Coronary artery (tissue), 2 donors: ENCODE measurements around the gene KCNK16.

Source experiments
- DNase-seq: peaks from one replicate; pipeline ENCODE4 v3.0.0-alpha.2; 2017; ENCODE audit warnings: low spot score
- H3K27ac ChIP-seq, 2 donors: fragments of 200-600 bp; sonication (generic); one replicate each; pipeline ENCODE4 v1.5.1; 2016 to 2019
- H3K4me3 ChIP-seq: fragments of 200-600 bp; sonication (generic); 2 replicates; pipeline ENCODE4 v1.5.1; 2016; ENCODE audit warnings: mild to moderate bottlenecking, moderate library complexity
- CTCF ChIP-seq: fragments of 200-600 bp; sonication (generic); IDR thresholded peaks from one replicate; pipeline ENCODE4 v1.5.1; 2019; ENCODE audit warnings: antibody characterized with exemption

Gene KCNK16

GRCh38 chr6:39269961-39270360 lies 52.5 kb downstream of the KCNK16 start:
- DNase-seq, result no peak
- no peak for TF ChIP-seq CTCF
- H3K27ac ChIP-seq, result no peak overlapping the region
- H3K4me3 ChIP-seq, result no peak overlapping the region

GRCh38 chr6:39268721-39269120 lies 53.8 kb downstream of the KCNK16 start:
- DNase-seq, result no peak

GRCh38 chr6:39268171-39268570 lies 54.3 kb downstream of the KCNK16 start:
- Histone ChIP-seq H3K4me3 (no peak overlapping the region), H3K27ac (no peak overlapping the region)

More at GRCh38 chr6:39268721-39269120, 53.8 kb downstream of the KCNK16 start:
- no peak overlapping the region for H3K4me3 ChIP-seq
- H3K27ac ChIP-seq, result no peak overlapping the region
- TF ChIP-seq CTCF, result no peak

GRCh38 chr6:39266782-39267355 lies 55.6 kb downstream of the KCNK16 start:
- H3K27ac ChIP-seq, result no peak overlapping the region
- H3K4me3 ChIP-seq, result no peak overlapping the region
- no peak for DNase-seq
- TF ChIP-seq CTCF, result no peak

More at GRCh38 chr6:39268171-39268570, 54.3 kb downstream of the KCNK16 start:
- DNase-seq, result no peak
- no peak for TF ChIP-seq CTCF

- DNase-seq, result no peak
- Histone ChIP-seq H3K4me3 (no peak overlapping the region), H3K27ac (no peak overlapping the region)
- no peak for TF ChIP-seq CTCF
These were observed 56.1 kb downstream of the KCNK16 start for GRCh38 chr6:39266375-39266774.
